ENCODE results near the gene RIPK3.

RIPK3 gene

GRCh38 chr14:24300326-24300980 lies 39.3 kb downstream of the RIPK3 start:
- no peak for DNase-seq (ENCODE audit: low read depth)

DNA sequence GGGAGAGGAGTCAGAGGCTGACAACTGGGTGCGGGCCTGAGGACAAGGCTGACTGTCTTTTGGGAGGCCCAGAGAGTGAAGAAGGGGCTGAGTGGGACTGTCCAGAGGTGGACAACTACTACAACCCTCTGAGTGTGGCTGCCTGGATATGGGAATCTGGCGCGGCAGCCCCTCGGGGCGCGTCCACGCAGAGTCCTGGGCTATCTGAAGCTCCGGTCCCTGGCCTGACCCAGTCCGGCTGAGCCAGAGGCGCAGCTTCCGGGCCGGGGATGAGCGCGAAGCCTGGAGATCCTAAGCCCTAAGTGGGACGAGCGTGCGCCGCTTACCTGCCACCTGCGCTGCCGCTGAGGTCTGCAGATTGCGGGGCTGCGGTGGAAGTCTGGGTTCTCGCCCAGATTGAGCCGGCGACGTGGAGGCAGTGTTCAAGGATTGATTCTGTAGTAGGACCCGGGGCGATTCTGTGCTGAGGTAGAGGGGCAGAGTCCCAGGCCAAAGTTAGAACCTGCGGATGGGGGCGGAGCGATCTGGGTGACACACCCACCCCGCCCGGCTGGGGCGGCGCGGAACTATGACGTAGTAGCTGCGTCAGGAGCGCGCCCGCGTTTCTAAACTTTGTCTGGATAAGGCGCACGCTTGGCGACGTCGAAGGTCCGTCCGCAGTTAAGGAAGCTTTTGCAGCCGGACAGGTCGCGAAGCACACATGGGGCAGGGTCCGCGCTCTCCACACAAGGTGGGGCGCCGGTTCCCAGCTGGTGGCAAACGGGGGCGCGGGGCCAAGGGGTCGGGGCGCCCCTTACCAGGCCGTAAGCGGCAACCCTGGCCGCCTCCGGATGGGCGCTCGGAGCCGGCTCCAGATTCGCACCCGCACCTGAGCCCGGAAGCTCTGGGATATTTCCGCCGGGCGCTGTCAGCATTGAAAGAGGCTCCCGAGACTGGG lies 40.3 kb downstream of the RIPK3 start, which contains the start of the genes DHRS1 and NOP9:
TSS of gene DHRS1 (minus strand) at position 526 of the 937 bp plus-strand sequence. CDS start 674 bp downstream, outside the sequence.
TSS of gene NOP9 (plus strand) at position 596 of the 937 bp plus-strand sequence. CDS start at position 701, 105 bp downstream.
- peak; percentile 56 for DNase-seq (ENCODE audit: low read depth)

DNA sequence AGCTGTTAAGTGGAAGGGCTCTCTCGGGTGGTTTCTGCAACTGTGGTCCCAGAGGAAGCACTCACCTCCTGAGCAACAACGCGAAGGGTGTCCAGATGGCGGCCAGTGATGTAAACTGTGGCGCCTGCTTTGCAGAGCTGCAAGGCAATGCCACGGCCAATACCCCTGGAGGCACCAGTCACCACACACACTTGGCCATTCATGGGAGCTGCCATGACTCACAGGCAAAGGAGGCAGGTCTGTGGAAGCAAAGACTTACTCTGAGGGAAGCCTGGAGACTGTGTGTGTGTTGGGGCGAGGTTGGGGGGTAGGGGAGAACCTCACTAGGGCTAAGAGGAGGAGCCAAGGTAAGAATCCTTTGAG lies 40.9 kb downstream of the RIPK3 start:
- no peak for DNase-seq (ENCODE audit: low read depth)

DNA sequence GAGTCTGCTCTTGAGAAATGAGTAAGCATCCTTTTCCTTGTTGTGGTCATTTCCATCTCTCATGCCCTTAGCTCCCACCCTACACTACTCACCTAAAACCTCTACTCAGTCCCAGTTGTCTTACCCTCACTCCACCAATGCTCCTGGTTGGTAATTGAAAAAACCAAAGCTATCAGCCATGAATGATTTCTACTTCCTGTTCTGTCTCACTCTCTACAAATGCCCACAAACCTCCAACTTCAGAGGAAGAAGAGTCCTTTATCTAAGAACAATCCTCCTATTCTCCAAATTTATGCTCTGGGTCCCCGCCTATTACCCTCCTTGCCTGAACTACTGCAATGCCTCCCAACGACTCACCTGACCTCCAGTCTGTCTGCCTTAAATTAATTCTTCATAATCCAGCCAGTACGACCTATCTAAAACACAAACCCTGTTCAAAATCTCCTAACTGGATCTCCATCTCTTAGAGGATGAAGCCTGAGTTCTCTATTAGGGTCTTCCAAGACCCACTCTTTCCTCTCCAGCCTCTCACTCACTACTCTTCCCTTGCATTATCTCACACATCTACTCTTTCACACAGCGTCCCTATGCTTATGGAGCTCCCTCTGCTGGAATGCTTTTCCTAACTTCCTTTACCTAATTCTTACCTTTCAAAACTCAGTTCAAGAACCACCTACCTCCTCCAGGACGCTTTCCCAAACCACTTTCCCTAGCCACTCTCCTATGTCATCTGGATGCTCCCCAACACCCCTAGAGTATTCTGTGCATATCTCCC lies 42.4 kb downstream of the RIPK3 start:
- DNase-seq (ENCODE audit: low read depth), result no peak

GRCh38 chr14:24296341-24297157 lies 43.2 kb downstream of the RIPK3 start:
- DNase-seq (ENCODE audit: low read depth), result peak; percentile 87

DNA sequence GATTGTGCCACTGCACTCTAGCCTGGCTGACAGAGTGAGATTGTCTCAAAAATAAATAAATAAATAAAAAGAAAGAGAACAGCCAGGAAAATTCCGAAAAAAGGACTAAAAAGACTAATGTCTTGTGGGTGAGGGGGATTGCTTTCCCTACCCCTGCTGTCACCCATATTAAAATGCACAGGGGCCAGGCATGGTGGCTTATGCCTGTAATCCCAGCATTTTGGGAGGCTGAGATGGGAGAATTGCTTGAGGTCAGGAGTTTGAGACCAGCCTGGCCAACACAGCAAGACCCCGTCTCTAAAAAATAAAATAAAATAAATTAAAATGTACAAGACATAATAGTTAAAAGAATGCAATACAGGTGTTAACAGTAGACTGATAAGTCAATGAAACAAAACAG lies 46.3 kb downstream of the RIPK3 start:
- no peak for DNase-seq (ENCODE audit: low read depth)

GRCh38 chr14:24292118-24292807 lies 47.5 kb downstream of the RIPK3 start:
- no peak for DNase-seq (ENCODE audit: low read depth)

DNA sequence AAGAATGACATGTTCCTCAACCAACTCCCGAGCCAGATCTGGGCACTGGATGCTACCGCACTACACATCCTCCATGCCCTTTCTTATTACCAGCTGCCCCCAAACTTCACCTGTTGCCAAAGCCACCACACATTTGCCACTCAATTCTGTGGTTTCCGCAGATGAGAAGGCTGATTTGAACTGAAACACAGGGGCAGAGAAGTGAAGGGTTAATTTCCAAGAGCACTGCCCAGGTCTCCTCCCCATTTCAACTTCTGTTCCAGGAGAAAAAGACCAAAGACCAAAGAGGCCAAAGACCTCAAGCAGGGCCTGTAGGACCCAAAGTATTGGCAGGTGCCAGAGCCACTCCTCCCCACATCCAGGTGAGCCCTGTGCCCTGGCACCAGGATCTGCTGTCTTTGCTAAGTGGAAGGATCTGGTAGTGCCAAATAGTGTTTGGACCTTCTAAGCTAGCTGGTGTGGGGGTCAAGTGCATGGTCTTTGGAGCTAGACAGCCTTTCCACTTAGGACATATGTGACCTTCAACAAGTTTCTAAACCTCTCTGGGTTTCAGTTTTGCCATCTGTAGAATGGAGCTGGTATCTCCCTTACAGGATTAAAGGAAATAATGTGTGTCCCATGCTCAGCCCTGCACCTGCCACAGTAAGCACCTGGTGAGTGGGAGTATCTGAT lies 48.2 kb downstream of the RIPK3 start:
- DNase-seq (ENCODE audit: low read depth), result no peak

DNA sequence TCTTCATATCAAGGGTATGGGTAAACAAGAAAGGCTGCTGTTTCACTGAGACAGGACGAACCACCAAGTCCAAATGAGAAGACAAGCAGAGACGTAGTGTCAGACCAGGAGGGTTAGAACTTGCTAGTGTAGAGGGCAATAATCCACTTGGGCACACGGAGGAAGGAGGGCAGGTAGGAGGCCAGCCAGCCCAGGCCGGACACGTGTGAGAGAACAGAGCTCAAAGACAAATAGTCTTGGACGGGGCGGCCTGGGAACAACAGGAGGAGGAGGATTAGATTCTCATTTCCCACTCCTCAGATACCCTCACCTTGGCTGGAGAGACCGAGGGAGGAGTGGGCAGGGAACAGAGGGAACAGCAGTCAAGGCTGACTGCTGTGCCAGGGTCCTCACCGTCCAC lies 49.0 kb downstream of the RIPK3 start:
- no peak for DNase-seq (ENCODE audit: low read depth)

DNA sequence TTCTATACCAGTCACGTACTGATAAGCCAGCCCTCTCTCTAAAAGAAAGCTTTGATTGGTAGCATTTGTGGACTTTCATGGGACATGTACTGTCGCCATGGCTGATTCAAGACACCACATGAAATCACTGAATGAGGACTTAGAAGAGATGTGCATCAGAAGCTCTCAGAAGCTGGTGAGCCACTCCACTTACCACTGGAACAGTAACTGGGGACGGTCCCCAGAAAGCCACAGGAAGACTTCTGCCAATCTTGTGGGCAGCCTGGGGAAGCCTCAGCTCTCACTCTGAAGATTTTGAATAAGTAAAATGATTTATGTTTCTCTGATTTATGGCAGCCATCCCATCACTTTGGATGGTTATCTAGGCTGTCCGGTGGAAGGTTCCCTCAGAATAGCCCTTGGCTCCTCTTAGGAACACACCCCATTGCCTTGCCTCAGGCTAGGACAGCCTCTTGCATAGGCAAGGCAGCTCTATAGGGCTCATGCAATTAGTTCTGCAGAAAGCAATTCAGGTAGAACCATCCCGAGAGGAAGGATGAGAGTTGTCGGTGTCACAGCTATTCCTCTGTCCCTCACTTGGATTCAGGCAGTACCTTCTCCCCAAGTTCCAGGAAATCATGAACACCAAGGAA lies 50.0 kb downstream of the RIPK3 start:
- no peak for DNase-seq (ENCODE audit: low read depth)

GRCh38 chr14:24286996-24287395 lies 52.8 kb downstream of the RIPK3 start:
- no peak for DNase-seq (ENCODE audit: low read depth)
